NK-92 treated with Interleukin-12 subunit alpha and Interleukin-12 subunit beta, amount 100 ng/mL, for 24 hours (cell line): Measurements from ENCODE around the gene CD99L2.

ENCODE experiments used
- DNase-seq: peaks from one replicate; lab custom pipeline; 2025; lab: John Stamatoyannopoulos, UW

CD99L2 gene

DNA sequence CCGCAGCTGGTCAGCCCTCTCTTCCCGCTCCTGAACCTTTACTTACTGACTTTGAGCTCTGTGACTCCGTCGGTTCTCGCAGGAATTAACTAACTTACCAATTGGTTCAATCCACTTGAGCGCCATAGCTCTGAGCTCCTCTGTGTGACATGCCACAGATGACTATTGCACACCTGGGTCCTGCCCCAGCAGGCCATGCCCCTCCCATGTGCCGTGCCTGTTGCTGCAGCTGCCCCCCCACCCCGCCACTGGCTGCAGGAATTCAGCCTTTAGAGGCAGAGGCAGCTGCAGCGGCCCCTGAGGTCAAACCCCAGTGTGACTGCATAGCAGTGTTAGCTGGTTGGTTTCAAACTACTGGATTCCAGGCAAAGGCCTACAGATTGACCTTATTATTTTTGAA lies 134.7 kb downstream of the CD99L2 start:
- no peak for DNase-seq

DNA sequence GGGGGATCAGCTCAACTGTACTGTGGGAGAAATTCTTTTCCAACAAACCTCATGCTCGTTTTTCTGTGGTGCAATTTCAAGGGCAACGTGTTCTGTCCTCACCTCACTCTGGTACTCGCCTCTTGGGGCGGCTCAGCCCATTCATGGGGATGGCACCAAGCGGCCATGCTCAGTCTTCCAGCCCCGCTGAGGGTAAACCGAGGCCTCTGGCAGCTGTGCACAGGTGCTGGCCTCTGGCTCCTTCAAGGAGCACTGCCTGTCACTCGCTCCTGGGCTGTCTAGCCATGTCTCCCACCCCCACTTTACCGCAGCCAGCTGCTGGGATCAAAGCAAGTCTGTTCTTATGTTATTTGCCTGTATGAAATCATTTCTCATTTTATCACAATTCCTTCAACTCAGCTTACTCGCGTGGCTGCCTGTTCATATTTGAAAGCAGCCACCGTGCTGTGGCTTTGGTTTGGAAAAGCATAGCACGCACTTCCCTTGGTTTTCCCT lies 135.1 kb downstream of the CD99L2 start:
- no peak for DNase-seq

DNA sequence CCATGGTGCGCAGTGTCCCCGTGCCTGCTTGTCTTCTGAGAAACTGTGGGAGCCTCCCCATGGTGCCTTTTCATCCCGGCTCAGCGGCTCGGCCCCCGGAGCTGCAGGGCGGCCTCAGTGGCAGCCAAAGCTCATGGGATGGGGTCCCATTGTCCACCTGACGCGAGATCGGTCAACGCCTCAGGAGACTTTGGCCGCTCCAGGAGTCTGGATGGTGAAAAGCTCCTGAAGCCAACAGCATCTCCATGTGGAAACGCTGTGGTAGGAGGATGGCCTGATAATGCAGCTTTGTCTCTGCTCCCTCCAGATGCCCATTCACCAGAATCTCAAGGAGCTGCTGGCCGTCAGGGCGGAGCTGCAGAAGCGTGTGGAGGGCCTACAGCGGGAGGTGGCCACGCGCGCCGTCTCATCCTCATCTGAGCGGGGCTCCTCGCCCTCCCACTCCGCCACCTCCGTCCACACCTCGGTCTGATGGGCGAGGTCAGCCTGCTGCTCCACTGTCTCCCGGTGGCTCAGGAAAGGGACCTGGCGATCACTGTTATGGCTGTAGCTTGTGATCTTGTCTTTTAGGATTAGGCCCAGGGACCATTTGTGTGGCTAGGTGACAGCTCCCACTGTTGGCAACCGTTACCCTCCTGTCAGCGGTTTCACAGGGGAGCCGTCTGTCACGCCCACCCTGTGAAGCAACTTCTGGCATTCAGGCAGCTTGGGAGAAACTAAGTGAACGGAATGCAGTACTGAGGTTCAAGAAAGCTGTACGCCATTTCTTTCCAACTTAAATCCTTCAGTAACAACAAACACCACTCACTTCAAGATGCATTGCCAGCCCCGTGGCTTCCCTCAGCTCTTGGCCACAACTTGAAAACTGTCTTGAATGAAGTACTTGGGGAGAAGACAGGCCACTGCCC lies 136.0 kb downstream of the CD99L2 start:
- no peak for DNase-seq

DNA sequence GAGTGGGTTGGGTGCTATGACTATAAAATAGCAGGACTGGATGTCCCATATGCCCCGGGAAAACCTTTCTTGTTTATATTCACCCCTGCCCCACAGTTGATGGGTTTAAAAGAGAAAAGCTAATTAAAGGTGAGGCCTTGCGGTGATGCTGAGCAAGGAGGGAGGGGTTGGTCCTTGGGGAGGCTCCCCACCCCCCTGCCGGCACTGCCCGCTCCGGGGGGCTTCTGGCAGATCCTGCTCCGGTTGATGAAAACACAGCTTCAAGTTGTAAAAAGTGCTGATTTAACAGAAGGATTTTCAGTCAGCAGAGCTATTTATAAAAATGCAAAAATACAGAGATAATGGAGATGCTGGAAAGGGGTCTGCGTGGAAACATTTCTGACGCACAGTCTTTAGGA lies 136.7 kb downstream of the CD99L2 start:
- no peak for DNase-seq

DNA sequence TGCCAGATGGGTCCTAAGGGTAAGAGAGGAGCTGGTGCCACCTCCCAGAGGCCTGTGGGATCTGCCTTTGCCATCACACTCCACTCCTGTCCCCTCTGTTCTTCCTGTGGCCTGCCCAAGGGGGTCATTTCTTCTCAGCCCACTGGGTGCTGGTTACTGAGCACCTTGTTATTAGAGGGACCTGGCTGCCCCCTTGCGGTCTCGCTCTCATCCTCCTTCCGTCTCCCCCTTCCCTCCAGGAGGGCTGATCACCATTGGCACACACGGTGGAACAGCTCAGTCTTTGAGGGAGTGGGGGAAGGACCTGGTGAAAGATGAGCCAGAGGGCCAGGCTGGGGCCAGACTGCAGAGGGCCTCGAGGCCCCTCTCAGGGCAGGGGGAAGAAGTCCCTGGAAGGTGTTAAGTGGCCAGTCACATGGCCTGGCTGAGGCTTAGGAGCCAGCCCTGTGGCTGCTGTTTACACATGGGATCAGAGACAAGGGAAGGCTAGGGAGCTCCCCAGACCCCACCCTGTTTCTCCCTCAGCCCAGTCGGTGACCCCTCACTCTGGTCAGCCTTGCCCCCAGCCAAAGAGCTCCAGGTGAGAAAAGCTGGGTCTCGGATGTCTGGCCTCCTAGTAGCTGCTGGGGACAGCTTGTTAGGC lies 137.2 kb downstream of the CD99L2 start:
- DNase-seq, result no peak

DNA sequence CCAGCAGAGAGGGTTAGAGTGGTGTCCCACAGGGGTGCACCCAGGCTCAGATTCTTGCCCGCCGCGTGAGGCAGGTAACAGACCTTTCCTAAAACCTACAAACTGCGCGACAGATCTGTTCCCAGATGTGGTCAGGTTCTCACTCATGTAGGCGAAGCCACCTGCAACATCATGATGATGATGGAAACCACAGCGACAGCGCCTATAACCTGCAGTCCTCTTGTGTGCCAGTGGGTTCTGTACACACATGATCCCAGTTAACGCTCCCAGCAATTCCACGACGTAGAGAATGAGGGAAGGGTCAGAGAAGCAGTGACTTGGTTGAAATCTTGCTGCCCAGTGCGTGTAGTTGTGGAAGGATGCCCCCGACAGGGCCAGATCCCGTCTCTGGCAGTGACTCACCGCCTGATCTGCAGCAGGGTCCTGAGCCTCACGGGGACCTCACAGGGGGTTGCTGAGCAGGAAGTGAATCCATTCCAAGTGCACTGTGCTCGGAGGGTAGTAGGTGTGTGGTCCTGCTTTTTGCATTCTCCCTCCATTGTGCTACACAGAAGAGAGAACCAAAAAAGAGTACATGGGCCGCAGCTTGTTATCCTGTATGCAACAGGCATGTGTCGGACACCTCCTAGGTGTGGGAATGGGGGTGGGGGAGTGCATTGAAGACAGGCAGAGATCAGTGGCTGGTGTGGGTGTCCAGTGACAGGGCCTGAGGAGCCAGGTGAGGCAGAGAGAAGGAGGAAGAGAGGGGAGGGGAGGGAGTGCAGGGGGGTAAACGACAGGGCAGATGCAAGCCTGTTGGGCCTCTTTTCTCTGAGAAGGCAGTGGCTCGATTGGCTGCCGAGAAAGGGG lies 138.7 kb downstream of the CD99L2 start:
- DNase-seq, result no peak

DNA sequence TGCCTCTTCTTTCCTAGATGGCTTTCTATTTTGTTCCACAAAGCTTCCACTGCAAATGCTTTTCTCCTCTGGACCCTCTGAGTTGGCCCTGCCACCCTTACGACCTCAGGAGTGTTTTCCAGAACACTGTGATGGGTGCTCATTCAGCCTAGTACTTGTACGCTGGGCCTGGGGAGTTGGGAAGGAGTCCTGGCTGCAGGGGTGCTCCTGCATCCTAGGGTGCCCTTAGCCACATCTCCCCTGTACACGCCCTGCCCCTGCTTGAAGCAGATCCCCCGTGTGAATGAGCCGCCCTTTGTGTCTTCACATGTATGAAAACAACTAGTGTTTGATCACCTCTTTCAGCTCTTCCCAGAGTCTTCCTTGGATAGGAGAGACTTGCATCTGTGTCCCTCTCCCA lies 141.1 kb downstream of the CD99L2 start:
- DNase-seq, result no peak

DNA sequence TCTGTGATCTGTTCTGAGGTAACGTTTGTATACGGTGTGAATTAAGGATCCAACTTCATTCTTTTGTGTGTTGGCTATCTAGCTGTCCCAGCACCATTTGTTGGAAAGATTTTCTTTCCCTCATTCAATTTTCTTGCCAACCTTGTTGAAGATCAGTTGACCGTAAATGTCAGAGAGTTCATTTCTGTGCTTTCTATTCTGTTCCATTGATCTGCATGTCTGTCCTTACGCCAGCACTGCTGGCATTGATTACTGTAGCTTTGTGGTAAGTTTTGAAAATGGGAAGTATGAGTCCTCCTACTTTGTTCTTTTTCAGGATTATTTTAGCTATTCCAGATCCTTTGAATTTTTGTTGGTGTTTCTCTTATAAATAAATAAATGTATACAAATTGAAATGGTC lies 144.5 kb downstream of the CD99L2 start:
- no peak for DNase-seq

DNA sequence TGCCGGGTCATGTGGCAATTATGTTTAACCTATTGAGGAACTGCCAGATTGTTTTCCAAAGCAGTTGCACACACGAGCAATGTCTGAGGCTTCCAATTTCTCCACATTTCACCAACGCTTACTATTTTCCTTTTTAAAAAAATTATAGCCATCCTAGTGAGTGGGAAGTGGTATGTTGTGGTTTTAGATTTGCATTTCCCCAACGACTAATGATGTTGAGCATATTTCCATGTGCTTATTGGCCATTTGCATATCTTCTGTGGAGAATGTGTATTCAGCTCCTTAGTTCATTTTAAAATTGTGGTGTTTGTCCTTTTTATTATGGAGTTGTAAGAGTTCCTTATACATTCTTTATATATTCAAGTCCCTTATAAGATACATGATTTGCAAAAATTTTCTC lies 145.1 kb downstream of the CD99L2 start:
- no peak for DNase-seq

DNA sequence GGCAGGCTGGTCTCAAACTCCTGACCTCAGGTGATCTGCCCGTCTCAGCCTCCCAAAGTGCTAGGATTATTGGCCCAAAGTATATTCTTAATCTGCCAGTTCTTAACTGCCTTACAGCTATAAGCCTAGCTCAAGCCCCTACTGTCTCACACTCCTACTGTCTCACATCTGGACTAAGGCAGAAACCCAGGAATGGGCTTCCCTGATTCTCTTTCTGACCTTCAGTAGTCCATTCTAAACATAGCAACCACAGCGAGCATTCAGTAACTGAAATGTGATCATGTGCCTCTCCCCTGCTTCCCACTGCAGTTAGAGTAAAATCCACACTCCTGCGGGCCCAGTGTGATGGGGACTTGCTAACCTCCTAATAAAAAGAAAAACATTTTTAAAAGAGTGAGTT lies 146.3 kb downstream of the CD99L2 start:
- DNase-seq, result no peak

DNA sequence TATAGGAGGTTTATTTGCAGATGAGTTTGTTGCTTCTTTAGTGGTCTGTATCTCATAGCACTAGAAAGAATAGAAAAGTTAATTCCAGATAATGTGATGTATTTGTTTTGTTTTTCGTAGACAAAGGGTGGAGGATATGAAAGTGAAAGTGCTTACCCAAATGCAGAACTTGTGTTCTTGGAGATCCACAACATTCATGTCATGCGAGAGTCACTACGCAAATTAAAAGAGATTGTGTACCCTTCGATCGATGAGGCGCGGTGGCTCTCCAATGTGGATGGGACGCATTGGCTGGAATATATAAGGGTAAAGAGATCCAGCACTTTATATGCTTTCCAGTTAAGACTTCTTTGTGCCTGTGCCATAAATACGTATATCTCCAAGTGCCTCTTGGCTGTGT lies 162.0 kb downstream of the CD99L2 start:
- no peak for DNase-seq

DNA sequence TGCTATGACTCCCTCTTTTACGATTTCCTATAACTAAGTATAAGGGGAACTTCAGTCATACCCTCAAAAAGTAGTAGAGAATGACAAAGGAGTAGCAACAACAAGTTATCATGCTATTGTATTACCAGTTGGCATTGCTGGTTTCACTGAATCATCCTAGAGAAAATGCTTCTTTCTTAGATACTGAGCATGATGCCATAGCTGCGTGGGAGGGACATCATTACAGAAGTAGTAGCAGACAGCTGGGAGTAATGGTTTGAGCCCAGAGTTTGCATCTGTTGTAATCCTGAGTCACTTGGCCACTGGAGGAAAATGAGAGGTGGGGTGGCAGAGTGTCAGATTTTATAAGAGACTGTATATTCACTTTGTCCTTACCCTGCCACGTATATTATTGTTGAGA lies 166.7 kb downstream of the CD99L2 start:
- no peak for DNase-seq

DNA sequence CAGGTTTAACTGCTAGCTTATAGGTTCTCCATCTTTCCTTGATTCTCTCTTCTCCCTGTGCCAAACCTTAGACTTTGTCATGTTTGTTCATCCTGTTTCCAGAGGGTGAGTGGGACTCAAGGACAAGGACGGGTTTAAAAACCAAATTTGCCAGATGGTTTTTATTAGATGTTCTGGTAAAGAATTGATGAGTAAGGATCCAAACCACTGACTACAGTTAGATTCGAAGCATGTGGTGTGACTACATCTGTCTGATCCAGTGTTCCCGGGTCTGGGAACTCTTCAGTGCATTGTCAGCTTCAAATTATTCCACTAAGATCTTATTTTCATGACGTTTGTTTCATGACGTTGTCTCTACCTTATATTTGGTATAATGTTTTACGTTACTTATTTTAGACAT lies 167.7 kb downstream of the CD99L2 start:
- DNase-seq, result no peak

DNA sequence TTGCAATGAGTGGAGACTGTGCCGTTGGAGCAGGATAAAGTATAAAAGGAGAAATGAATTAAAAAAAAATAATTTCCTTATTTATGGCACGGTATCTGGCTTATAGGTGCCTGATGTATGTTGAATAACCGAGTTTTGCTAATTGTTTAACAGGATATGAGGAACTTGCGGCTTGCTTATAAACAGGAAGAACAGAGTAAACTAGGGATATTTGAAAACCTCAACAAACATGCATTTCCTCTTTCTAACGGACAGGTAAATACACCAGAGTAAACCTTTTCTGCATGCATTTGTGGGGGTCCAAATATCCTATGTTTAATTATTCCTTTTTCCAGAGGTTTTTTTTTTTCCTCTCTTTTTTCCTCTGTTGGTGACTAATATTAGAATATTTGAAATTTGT lies 168.5 kb downstream of the CD99L2 start:
- DNase-seq, result no peak

DNA sequence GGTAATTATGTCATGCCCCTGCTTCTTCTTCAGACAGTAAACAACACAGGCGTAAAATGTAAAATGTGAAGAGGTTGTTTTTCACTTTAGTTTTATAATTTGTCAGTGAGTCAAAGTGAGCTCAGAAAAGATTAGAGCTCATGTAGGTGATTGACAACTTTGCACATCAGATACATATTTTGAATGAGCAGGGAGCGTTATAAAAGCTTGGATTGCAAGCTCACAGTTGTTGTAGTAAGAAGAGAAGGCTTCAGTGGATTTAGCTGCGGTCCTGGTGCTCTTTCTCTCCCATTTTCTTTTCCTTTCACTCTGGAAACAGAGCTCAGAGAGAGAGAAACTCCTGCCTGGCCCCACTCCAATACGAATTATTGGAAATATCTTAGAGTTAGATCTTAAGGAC lies 178.8 kb downstream of the CD99L2 start:
- DNase-seq, result no peak
